ENCODE measurements around the gene DYRK1A.
A peak's percentile ranks its signal among the peaks of the same experiment; 100 is the strongest.

Gene DYRK1A

DNA sequence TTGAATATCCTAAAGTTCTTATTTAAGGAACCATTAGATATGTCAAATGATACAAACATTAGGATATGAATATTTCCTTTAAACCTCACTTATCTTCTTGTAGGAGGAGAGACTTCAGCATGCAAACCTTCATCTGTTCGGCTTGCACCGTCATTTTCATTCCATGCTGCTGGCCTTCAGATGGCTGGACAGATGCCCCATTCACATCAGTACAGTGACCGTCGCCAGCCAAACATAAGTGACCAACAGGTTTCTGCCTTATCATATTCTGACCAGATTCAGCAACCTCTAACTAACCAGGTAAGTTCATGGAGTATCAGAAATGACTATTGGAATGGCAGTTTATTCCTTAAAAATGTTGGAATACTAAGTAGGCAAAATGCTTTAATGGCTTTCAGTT lies 106.0 kb downstream of the DYRK1A start:
- H3K4me3 ChIP-seq (ENCODE audit: low read depth, low read length): no peak overlapping the region
- TF ChIP-seq POLR2A (IDR thresholded peaks at IDR 0.05; ENCODE audit: extremely low read depth, insufficient read length): no peak
- TF ChIP-seq MYC (IDR thresholded peaks at IDR 0.05; ENCODE audit: low read depth, low read length): no peak
- TF ChIP-seq, protein P1, sequence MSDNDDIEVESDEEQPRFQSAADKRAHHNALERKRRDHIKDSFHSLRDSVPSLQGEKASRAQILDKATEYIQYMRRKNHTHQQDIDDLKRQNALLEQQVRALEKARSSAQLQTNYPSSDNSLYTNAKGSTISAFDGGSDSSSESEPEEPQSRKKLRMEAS (IDR thresholded peaks at IDR 0.05; ENCODE audit: low read depth, low read length): no peak
- TF ChIP-seq, protein P2, sequence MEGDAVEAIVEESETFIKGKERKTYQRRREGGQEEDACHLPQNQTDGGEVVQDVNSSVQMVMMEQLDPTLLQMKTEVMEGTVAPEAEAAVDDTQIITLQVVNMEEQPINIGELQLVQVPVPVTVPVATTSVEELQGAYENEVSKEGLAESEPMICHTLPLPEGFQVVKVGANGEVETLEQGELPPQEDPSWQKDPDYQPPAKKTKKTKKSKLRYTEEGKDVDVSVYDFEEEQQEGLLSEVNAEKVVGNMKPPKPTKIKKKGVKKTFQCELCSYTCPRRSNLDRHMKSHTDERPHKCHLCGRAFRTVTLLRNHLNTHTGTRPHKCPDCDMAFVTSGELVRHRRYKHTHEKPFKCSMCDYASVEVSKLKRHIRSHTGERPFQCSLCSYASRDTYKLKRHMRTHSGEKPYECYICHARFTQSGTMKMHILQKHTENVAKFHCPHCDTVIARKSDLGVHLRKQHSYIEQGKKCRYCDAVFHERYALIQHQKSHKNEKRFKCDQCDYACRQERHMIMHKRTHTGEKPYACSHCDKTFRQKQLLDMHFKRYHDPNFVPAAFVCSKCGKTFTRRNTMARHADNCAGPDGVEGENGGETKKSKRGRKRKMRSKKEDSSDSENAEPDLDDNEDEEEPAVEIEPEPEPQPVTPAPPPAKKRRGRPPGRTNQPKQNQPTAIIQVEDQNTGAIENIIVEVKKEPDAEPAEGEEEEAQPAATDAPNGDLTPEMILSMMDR (IDR thresholded peaks at IDR 0.05; ENCODE audit: low read depth, low read length): no peak
- DNase-seq (ENCODE audit: low read depth): no peak

DNA sequence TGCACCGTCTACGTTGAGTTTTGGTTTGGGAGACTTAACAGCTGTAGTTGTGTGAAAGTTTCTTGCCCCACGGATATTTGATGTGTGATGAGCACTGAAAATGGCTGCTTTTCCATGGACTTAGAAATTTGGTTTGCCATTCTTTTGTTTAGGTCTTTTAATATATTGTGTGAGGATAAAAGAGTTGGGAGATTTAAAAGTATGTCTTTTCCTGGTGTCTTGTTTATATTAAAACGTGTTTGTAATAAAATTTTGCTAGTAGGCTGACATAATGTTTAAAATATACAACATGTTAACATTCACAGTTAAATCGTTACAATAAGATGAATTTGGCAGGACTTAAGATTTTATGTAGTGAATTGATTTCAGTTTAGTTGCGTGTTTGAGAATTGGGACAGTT lies 106.9 kb downstream of the DYRK1A start:
- DNase-seq (ENCODE audit: low read depth): no peak
- no peak overlapping the region for H3K4me3 ChIP-seq (ENCODE audit: low read depth, low read length)
- TF ChIP-seq MYC (IDR thresholded peaks at IDR 0.05; ENCODE audit: low read depth, low read length) (no peak), POLR2A (IDR thresholded peaks at IDR 0.05; ENCODE audit: extremely low read depth, insufficient read length) (no peak)
- TF ChIP-seq, protein P2 (IDR thresholded peaks at IDR 0.05; ENCODE audit: low read depth, low read length): no peak
- TF ChIP-seq, protein P1 (IDR thresholded peaks at IDR 0.05; ENCODE audit: low read depth, low read length): no peak

DNA sequence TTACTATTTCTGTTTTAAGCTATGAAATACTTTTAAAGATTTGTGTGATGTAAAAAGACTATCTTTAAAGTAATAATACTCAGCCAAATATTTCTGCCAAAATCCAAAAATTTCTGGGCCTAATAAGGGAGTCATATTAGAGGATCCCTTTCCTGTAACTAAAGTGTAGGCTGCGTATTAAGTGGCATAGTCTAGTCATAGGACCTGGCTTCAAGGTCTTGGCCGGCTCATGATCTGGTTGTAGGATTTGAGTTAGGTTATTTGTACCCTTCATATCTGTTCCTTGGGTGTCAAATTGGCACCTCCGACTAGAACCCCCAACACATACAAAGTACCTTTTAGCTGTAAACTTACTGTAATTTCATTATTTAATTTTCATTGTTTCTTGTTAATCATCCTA lies 107.8 kb downstream of the DYRK1A start:
- DNase-seq (ENCODE audit: low read depth): no peak
- no peak overlapping the region for H3K4me3 ChIP-seq (ENCODE audit: low read depth, low read length)
- TF ChIP-seq, protein P2 (IDR thresholded peaks at IDR 0.05; ENCODE audit: low read depth, low read length): no peak
- TF ChIP-seq POLR2A (IDR thresholded peaks at IDR 0.05; ENCODE audit: extremely low read depth, insufficient read length): no peak
- TF ChIP-seq MYC (IDR thresholded peaks at IDR 0.05; ENCODE audit: low read depth, low read length): no peak
- TF ChIP-seq, protein P1 (IDR thresholded peaks at IDR 0.05; ENCODE audit: low read depth, low read length): no peak

DNA sequence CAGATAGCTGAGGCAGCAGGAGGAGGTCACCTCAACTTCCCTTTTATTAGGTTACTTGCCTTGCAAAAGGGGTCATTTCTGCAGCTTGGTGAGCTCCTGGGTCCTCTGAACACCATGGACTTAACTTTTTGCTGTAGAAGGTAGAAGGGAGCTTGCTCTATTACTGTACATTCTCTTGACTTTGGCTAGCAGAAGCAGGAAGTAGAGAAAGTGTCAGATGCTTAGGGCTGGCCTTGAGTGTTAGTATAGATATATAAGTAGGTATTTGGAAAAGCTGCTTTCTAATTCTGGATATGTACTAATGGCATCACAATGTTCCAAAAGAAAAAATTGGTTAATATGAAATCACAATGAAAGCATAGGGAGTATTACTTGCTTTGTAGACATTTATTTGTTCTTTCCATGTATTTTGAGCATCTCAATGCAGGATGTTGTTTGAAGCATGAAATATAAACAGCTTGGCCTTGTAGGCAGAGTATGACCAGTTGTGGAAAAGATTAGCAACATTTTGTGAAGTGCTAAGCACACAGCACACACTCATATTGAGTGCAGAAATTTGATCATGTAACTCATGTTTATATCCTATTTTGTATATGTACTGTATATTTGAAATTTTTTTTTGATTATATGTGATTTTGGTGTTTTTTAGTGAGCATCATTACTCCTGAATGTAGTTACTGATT lies 108.8 kb downstream of the DYRK1A start:
- peak; percentile 21 for DNase-seq (ENCODE audit: low read depth)
- TF ChIP-seq, protein P1 (IDR thresholded peaks at IDR 0.05; ENCODE audit: low read depth, low read length): no peak
- TF ChIP-seq, protein P2 (IDR thresholded peaks at IDR 0.05; ENCODE audit: low read depth, low read length): no peak
- TF ChIP-seq MYC (IDR thresholded peaks at IDR 0.05; ENCODE audit: low read depth, low read length) (no peak), POLR2A (IDR thresholded peaks at IDR 0.05; ENCODE audit: extremely low read depth, insufficient read length) (no peak)
- no peak overlapping the region for H3K4me3 ChIP-seq (ENCODE audit: low read depth, low read length)

DNA sequence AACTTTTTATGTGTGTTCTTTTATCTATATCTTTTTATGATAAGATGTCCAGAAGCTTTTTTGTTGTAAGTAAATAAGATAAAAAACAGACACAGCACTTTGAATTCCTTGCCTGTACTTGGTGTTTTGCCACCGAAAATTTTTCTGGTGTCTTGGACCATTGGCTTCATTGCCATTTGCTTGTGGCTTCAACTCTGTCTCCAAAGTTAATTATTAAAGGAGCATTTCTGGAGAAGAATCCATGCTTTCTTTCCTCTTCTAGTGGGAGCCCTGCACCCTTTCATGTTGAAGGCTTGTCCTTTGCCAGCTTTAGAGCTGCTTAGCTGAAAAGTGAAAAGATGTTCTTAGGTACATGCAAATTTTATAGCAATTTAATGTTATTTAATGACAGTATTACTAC lies 112.2 kb downstream of the DYRK1A start:
- H3K4me3 ChIP-seq (ENCODE audit: low read depth, low read length): no peak overlapping the region
- DNase-seq (ENCODE audit: low read depth): no peak
- no peak for TF ChIP-seq POLR2A (IDR thresholded peaks at IDR 0.05; ENCODE audit: extremely low read depth, insufficient read length)
- TF ChIP-seq, protein P2 (IDR thresholded peaks at IDR 0.05; ENCODE audit: low read depth, low read length): no peak

DNA sequence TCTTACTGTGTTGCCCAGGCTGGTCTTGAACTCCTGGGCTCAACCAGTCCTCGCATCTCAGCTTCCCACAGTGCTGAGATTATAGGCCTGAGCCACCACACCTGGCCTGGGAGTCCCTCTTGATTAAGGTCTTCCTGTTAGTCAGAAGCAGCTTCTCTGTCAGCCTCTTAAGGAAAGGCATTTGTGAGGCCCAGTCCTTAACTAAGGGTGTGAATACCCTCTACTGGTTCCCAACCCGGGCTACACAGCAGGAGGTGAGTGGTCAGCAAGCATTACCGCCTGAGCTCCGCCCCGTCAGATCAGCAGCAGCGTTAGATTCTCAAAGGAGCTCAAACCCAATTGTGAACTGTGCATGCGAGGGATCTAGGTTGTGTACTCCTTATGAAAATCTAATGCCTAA lies 117.2 kb downstream of the DYRK1A start:
- no peak for DNase-seq (ENCODE audit: low read depth)
- TF ChIP-seq POLR2A (IDR thresholded peaks at IDR 0.05; ENCODE audit: extremely low read depth, insufficient read length) (no peak), MYC (IDR thresholded peaks at IDR 0.05; ENCODE audit: low read depth, low read length) (no peak)
- TF ChIP-seq, protein P2 (IDR thresholded peaks at IDR 0.05; ENCODE audit: low read depth, low read length): no peak
- no peak overlapping the region for H3K4me3 ChIP-seq (ENCODE audit: low read depth, low read length)

Measured in NB4 (cell line).